Measurements from ENCODE around the gene ALDOC.

DNA sequence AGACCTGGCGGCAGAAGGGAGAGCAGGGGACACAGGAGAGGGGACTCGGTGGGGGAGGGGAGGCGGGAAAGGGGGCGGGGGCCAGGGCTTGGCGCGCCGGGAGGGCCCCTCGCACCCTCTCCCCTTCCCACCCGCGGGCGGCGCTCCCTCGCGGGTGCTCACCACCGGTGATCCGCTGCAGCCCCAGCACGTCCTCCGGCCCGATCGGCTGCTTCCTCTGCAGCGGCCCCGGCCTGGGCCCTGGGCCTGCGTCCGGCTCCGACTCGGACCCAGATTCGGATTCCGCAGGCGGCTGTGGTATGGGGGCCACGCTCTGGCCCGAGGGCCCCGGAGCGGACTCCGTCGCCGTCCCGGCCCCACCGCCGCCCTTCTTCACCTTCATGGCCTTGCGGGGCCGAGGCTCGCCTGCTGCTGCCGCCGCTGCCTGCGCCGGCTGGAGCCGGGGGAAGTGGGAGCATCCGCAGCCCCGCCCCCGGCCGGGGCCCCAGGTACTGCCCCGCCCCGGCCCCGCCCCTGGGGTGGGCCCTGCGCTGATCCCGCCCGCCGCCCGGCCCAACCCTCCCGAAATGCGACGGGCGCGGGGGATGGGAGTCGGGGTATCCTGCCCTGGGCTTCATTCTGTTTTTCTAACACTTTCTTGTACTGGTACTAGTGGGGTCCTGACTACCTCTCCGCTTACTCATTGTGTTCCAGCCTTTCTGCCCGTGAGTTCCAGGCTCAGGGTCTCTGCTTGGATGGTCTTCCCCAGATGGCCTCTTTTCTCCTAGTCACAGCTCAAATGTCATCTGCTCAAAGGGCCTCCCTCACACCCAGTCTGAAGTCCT is 24.3 kb downstream of the ALDOC start, which contains the start of gene UNC119:
- TF ChIP-seq, protein P1, sequence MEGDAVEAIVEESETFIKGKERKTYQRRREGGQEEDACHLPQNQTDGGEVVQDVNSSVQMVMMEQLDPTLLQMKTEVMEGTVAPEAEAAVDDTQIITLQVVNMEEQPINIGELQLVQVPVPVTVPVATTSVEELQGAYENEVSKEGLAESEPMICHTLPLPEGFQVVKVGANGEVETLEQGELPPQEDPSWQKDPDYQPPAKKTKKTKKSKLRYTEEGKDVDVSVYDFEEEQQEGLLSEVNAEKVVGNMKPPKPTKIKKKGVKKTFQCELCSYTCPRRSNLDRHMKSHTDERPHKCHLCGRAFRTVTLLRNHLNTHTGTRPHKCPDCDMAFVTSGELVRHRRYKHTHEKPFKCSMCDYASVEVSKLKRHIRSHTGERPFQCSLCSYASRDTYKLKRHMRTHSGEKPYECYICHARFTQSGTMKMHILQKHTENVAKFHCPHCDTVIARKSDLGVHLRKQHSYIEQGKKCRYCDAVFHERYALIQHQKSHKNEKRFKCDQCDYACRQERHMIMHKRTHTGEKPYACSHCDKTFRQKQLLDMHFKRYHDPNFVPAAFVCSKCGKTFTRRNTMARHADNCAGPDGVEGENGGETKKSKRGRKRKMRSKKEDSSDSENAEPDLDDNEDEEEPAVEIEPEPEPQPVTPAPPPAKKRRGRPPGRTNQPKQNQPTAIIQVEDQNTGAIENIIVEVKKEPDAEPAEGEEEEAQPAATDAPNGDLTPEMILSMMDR (conservative IDR thresholded peaks at IDR 0.05 in 1 of 2, IDR thresholded peaks at IDR 0.05 in 1 of 2; ENCODE audit: low read depth in 1 of 2, low read length in 2 of 2), result no peak
- TF ChIP-seq EZH2 (IDR thresholded peaks at IDR 0.05; ENCODE audit: low read length, missing control alignments), result no peak

All from fibroblast of lung (primary cell).